Measurements from ENCODE around the gene POLDIP2. TPM values are rescaled to one million over a fixed set of nuclear protein-coding genes. Genes with fewer than 3 reads are reported as not detected.

The POLDIP2 gene
- total RNA-seq, 1 experiment from 2014 or later: 82.8 TPM

GRCh38 chr17:28365487-28365886, 8.2 kb upstream of the POLDIP2 start:
- no peak overlapping the region for H2AFZ ChIP-seq (ENCODE audit: low read length)
- Mint-ChIP-seq H3K36me3 (ENCODE audit: insufficient read depth in 1 of 3, low read depth in 3 of 3) (peaks cover 12 to 17% (median 13%) of the 10 kb centered on the region in 3 experiments; a peak in 6 of 7 replicates), H3K9me3 (no peaks in the 10 kb centered on the region; a peak in 1 of 5 replicates), H3K4me3 (no peak overlapping the region; a peak in 1 of 5 replicates), H3K4me1 (peaks cover 7 to 10% of the 10 kb centered on the region in 2 experiments), H3K27me3 (ENCODE audit: low read depth) (no peaks in the 10 kb centered on the region; the same call in 1 of the 2 replicates), H3K27ac (no peak overlapping the region)
- H3K79me1 ChIP-seq (ENCODE audit: insufficient read depth, low read depth, low read length, poor library complexity, severe bottlenecking): no peaks in the 10 kb centered on the region
- no peaks in the 10 kb centered on the region for H3K23me2 ChIP-seq (ENCODE audit: insufficient read length, low read depth, low read length, poor library complexity, severe bottlenecking)
- H3K14ac ChIP-seq (ENCODE audit: insufficient read depth, low read length): no peak overlapping the region
- no peak overlapping the region for H2BK20ac ChIP-seq (ENCODE audit: low read depth, low read length, poor library complexity, severe bottlenecking)
- no peaks in the 10 kb centered on the region for H3K27me3 ChIP-seq (ENCODE audit: insufficient read depth, low read length)
- H4K8ac ChIP-seq (replicated peaks; ENCODE audit: insufficient read length, low read depth, low read length): no peak overlapping the region
- H3K79me2 ChIP-seq (ENCODE audit: insufficient read depth, low read length): no peaks in the 10 kb centered on the region
- no peak overlapping the region for H3K18ac ChIP-seq (ENCODE audit: insufficient read length, low read depth, low read length)
- no peak overlapping the region for H2BK120ac ChIP-seq (ENCODE audit: low read depth, low read length, poor library complexity, severe bottlenecking)
- TF ChIP-seq CTCF (conservative IDR thresholded peaks at IDR 0.05): no peak
- WGBS (ENCODE audit: extremely low coverage, insufficient read length, low lambda C conversion rate): no CpG with 5 or more reads among the region's 3 CpGs
- DNase-seq: no peak
- no peak overlapping the region for H3K4ac ChIP-seq (ENCODE audit: low read depth, low read length)
- H3K9me3 ChIP-seq (ENCODE audit: control insufficient read depth, low read depth, low read length): no peaks in the 10 kb centered on the region
- no peak overlapping the region for H3T11ph ChIP-seq (ENCODE audit: low read length)
- no peak overlapping the region for H2BK5ac ChIP-seq (ENCODE audit: insufficient read length, low read length)
- no peak overlapping the region for H4K91ac ChIP-seq (ENCODE audit: insufficient read length, low read depth, low read length)
- H4K5ac ChIP-seq (ENCODE audit: insufficient read length, low read depth, low read length): no peak overlapping the region
- H2AK5ac ChIP-seq (ENCODE audit: insufficient read length, low read length): no peak overlapping the region
- no peak overlapping the region for H3K23ac ChIP-seq (ENCODE audit: insufficient read length, low read depth, low read length)
- no peaks in the 10 kb centered on the region for H3K4me1 ChIP-seq (ENCODE audit: insufficient read depth, low read length)
- H3K56ac ChIP-seq (ENCODE audit: insufficient read length, low read depth, low read length): no peak overlapping the region
- no peak overlapping the region for H2BK15ac ChIP-seq (ENCODE audit: low read depth, low read length)
- H3K4me2 ChIP-seq (ENCODE audit: insufficient read depth, insufficient read length, low read length): no peak overlapping the region
- H3K9ac ChIP-seq (ENCODE audit: extremely low read depth, insufficient read length, low read length): no peak overlapping the region
- no peak overlapping the region for H2BK12ac ChIP-seq (ENCODE audit: insufficient read length, low read depth, low read length)
- no peak overlapping the region for H3K27ac ChIP-seq (ENCODE audit: insufficient read length, low read depth, low read length)
- H4K20me1 ChIP-seq (ENCODE audit: control insufficient read depth, insufficient read depth, insufficient read length): no peaks in the 10 kb centered on the region
